Psoas muscle (tissue), 8 donors: Measurements from ENCODE around the gene SPTA1. TPM values are rescaled to one million over a fixed set of nuclear protein-coding genes. Genes with fewer than 3 reads are reported as not detected.

Source experiments
- ATAC-seq, 4 donors: fragments of 200-7000 bp; cut with Tn5 transposase; one replicate each; pipeline ENCODE4 v1.9.1; 2020; ENCODE audit warnings: moderate library complexity in 3 of 4, mild to moderate bottlenecking in 2 of 4
- DNase-seq, 2 donors: peaks; one replicate each; pipeline ENCODE4 v3.0.0-alpha.2; 2020
- H3K27ac ChIP-seq: fragments of 200-600 bp; one replicate; pipeline ENCODE4 v1.8.0; 2022
- H3K27me3 ChIP-seq, 3 donors: fragments of 200-600 bp in 1 of 3; one replicate each; pipeline versions ENCODE4 v1.6.1 to v1.8.0; 2013 to 2022; ENCODE audit warnings: low read length in 2 of 3, mild to moderate bottlenecking in 2 of 3, moderate library complexity in 1 of 3; ENCODE audit not compliant: insufficient read depth in 3 of 3
- H3K36me3 ChIP-seq, 2 donors: fragments of 200-600 bp in 1 of 2; one replicate each; pipeline versions ENCODE4 v1.6.1 to v1.8.0; 2013 to 2022; ENCODE audit warnings: low read depth in 1 of 2, mild to moderate bottlenecking in 1 of 2, moderate library complexity in 1 of 2; ENCODE audit not compliant: insufficient read depth in 1 of 2
- H3K4me1 ChIP-seq: fragments of 200-600 bp; one replicate; pipeline ENCODE4 v1.8.0; 2022
- H3K4me3 ChIP-seq: fragments of 200-600 bp; one replicate; pipeline ENCODE4 v1.8.0; 2022; ENCODE audit warnings: mild to moderate bottlenecking
- H3K9me3 ChIP-seq: fragments of 200-600 bp; one replicate; pipeline ENCODE4 v1.8.0; 2022
- WGBS, 3 donors: extraction: QIAGEN DNeasy Blood & Tissue Kit; methylation state at CpG; one replicate each; pipeline versions ENCODE4 v1.1.6 to v1.1.7; 2013; 5-methylcytosine and 5-hydroxymethylcytosine counted together
- intact Hi-C, 2 donors: fragments of 100-400 bp; cut with DNase I; formaldehyde crosslinking; loops; one replicate each; pipeline versions ENCODE4 v1.11.0 to v1.14.2; 2022
- polyA plus RNA-seq, 3 donors: library from polyadenylated mRNA; stranded (reverse); fragments of 200-250 nt; gene quantifications; one replicate each; pipeline ENCODE4 v1.2.3, GENCODE V29; 2013
- total RNA-seq, 4 donors: library from RNA; stranded (reverse); fragmentation: NEBNext Ultra II Directional in 2 of 4; extraction: Animal tissue kit (Norgen Biotek cat#: 25700) in 2 of 4; gene quantifications; one replicate each; pipeline versions ENCODE4 v1.2.1 to v1.2.4, GENCODE V29; 2021 to 2023
- TF ChIP-seq, protein P1 (sequence below): fragments of 200-600 bp; IDR thresholded peaks from one replicate; pipeline ENCODE4 v1.8.0; 2022; ENCODE audit warnings: antibody characterized with exemption
- donor health status: healthy with polysubstance abuse.
- donor health status: DM: no; HTN: no; CAD: no; lungs with moderate emphysema.
- donor health status: Bipolar disorder and iron deficiency.
- donor health status: healthy.
- donor health status: DM: yes; HTN: yes; CAD: no.
- donor health status: DM: no; HTN: no; CAD: no.
- donor health status: DM: no; HTN: no; CAD: no.
- donor health status: DM: yes; HTN: yes; CAD: no.

SPTA1 gene
- total and polyA plus RNA-seq, 7 donors = 0.05 to 0.74 (median 0.14) TPM; not detected in 2

DNA sequence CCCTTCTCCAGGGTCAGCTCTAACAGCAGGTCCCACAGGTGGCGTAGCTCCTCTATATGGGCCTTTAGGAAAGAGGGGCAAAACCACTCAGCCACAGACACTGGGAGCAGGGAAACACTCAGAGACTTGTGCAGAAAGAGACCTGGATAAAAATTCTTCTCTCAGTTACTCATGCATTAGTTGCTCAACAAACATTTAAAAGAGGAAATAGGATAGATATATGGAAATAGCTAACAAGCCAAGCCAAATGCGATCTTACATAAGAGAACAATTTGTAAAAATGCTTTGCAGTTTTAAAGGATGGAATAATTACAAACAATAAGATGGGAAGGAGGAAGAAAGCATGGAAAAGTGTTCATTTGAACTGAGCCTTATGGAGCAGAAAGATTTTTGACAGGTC, 4.9 kb downstream of the SPTA1 start:
- no peak for DNase-seq
- WGBS, 3 donors = 89 to 94% (median 91%) methylated on average over 2 of the region's 2 CpGs
- no peak for ATAC-seq
- Histone ChIP-seq H3K27ac (no peak overlapping the region), H3K4me1 (no peaks in the 10 kb centered on the region), H3K27me3 (peaks cover 0 to 3% (median 0%) of the 10 kb centered on the region in 3 donors), H3K4me3 (no peak overlapping the region), H3K9me3 (no peaks in the 10 kb centered on the region), H3K36me3 (no peaks in the 10 kb centered on the region)
- TF ChIP-seq, protein P1, sequence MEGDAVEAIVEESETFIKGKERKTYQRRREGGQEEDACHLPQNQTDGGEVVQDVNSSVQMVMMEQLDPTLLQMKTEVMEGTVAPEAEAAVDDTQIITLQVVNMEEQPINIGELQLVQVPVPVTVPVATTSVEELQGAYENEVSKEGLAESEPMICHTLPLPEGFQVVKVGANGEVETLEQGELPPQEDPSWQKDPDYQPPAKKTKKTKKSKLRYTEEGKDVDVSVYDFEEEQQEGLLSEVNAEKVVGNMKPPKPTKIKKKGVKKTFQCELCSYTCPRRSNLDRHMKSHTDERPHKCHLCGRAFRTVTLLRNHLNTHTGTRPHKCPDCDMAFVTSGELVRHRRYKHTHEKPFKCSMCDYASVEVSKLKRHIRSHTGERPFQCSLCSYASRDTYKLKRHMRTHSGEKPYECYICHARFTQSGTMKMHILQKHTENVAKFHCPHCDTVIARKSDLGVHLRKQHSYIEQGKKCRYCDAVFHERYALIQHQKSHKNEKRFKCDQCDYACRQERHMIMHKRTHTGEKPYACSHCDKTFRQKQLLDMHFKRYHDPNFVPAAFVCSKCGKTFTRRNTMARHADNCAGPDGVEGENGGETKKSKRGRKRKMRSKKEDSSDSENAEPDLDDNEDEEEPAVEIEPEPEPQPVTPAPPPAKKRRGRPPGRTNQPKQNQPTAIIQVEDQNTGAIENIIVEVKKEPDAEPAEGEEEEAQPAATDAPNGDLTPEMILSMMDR = no peak
- intact Hi-C loops = no loop called here

DNA sequence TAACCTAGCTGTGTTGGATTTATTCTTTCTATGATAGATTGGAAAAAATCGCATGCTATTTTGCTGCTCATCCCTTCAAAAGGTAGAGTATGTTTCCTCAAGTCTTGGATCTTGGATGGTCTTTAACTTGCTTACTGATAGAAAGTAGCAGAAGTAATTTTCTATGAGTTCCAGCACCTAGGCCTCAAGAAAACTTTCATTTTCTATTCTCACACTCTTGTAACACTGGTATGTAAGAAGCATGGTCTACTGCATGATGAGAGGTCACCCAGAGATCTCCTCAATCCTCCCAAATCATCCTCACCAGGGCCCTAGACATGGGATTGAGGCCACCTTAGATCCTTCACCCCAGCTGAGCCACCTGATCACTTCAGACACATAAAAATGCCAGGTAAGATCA, 7.2 kb downstream of the SPTA1 start:
- ATAC-seq = no peak
- 97 to 100% (median 97%) methylated on average over 1 of the region's 1 CpG for WGBS, 3 donors

DNA sequence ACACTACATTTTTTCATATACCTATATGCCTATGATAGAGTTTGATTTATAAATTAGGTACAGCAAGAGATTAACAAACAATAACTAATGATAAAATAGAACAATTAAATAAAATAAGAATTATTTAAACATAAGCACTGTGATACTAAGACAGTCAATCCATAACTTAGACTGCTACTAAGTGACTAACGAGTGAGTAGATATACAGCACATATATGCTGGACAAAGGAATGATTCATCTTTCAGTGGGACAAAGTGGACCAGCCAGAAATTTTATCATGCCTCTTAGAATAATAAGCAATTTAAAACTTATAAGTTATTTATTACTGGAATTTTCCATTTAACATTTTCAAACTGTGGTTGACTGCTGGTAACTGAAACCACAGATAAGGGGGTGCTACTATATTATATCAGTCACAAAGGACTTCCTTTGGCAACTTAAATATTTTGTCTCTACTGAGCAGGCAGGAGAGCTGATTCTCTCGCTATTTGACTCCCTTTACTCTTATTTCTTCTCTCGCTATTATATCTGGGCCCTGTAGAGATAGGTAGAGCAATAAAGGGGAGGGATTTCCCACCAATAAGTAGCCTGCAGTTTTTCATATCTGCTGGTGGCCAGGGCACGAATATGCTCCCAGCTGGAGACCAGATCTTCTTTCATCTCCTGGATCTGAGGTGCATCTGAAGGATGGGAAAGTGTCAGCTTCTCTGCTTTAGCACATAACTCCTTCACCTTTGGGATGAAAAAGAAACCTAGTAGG, 10.8 kb downstream of the SPTA1 start:
- no peaks in the 10 kb centered on the region for H3K36me3 ChIP-seq
- DNase-seq = no peak
- WGBS, 3 donors = 57 to 71% (median 59%) methylated on average over 4 of the region's 4 CpGs
- H3K27me3 ChIP-seq = no peaks in the 10 kb centered on the region
- H3K9me3 ChIP-seq = no peaks in the 10 kb centered on the region
- no peaks in the 10 kb centered on the region for H3K4me1 ChIP-seq
- no peak overlapping the region for H3K4me3 ChIP-seq
- ATAC-seq = no peak
- intact Hi-C loops = no loop called here
- TF ChIP-seq, protein P1 = no peak
- H3K27ac ChIP-seq = no peak overlapping the region

More for the DNA sequence above, 7.2 kb downstream of the SPTA1 start:
- no peak overlapping the region for H3K27ac ChIP-seq
- H3K9me3 ChIP-seq = no peaks in the 10 kb centered on the region
- no peak overlapping the region for H3K4me3 ChIP-seq
- DNase-seq = no peak
- H3K36me3 ChIP-seq = no peaks in the 10 kb centered on the region
- intact Hi-C loops = no loop called here
- H3K27me3 ChIP-seq = no peaks in the 10 kb centered on the region
- H3K4me1 ChIP-seq = no peaks in the 10 kb centered on the region
- TF ChIP-seq, protein P1 = no peak

DNA sequence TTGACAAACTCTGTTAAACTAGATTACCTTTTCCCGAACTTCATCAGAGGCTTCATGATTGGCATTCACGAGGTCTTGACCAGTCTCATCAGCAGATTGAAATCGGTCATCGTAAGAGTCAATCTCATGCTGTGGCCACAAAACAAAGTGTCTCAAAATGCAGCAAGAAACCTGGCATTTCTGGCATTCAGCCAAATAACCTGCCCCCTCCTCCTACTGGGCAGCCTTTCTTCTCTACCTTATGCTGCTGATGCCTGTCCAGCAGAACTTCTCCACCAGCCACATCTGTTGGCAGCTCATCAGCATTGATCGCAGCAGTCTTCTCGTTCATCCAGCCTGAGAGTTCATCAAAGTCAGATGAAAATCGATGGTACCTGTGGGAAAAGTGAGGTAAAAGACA, 12.2 kb downstream of the SPTA1 start:
- TF ChIP-seq, protein P1 = no peak
- H3K4me1 ChIP-seq = no peaks in the 10 kb centered on the region
- H3K27me3 ChIP-seq = no peaks in the 10 kb centered on the region

DNA sequence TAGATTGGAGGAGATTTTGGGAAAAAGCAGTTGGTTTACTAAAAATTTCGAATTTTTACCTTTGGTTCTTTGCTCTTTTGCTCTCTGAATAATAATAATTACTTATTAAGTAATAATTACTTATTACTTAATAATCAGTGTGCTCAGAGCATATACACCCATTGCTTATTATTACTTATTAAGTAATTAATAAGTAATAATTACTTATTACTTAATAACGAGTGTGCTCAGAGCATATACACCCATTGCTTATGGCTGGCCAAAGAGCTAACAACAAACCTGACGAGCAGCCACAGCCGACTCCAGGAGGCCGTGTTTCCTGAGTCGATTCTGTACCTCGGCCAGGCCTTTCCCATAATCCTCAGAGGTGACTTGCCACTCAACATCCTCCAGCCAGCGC, 20.5 kb downstream of the SPTA1 start:
- no peaks in the 10 kb centered on the region for H3K36me3 ChIP-seq
- H3K9me3 ChIP-seq = no peaks in the 10 kb centered on the region
- ATAC-seq (no peak), DNase-seq (no peak)
- no peak overlapping the region for H3K4me3 ChIP-seq
- H3K4me1 ChIP-seq = no peaks in the 10 kb centered on the region
- intact Hi-C loops = no loop called here
- no peaks in the 10 kb centered on the region for H3K27me3 ChIP-seq
- H3K27ac ChIP-seq = no peak overlapping the region
- TF ChIP-seq, protein P1 = no peak
- WGBS, 3 donors = 72 to 83% (median 79%) methylated on average over 8 of the region's 8 CpGs

More for the DNA sequence above, 12.2 kb downstream of the SPTA1 start:
- 86 to 92% (median 90%) methylated on average over 7 of the region's 7 CpGs for WGBS, 3 donors
- no peaks in the 10 kb centered on the region for H3K9me3 ChIP-seq
- DNase-seq = no peak
- no peaks in the 10 kb centered on the region for H3K36me3 ChIP-seq
- ATAC-seq = no peak
- no peak overlapping the region for H3K27ac ChIP-seq
- intact Hi-C loops = no loop called here
- no peak overlapping the region for H3K4me3 ChIP-seq
